HepG2 (cell line): ENCODE measurements around the gene P2RX1. TPM values are rescaled to one million over a fixed set of nuclear protein-coding genes. Genes with fewer than 3 reads are reported as not detected.

Source experiments
- CHD4 ChIP-seq: fragments of 200-600 bp; sonication (generic); IDR thresholded peaks from 2 replicates; pipeline ENCODE4 v1.7.0; 2017; ENCODE audit warnings: mild to moderate bottlenecking, low read length, borderline replicate concordance
- EZH2 ChIP-seq: conservative IDR thresholded peaks from 2 replicates; pipeline ENCODE4 v1.6.1; 2012; ENCODE audit warnings: mild to moderate bottlenecking, low read depth, low read length, moderate library complexity
- FOXC1 ChIP-seq: sonication (generic); formaldehyde crosslinking; IDR thresholded peaks from 2 replicates; pipeline ENCODE4 v1.8.0; 2022; ENCODE audit warnings: mild to moderate bottlenecking, missing genetic modification reagents, borderline replicate concordance
- FOXK1 ChIP-seq: sonication (generic); formaldehyde crosslinking; IDR thresholded peaks from 2 replicates; pipeline ENCODE4 v1.4.0; 2020; ENCODE audit warnings: low read depth, missing genetic modification reagents, borderline replicate concordance
- GATA4 ChIP-seq: sonication (generic); IDR thresholded peaks from 2 replicates; pipeline ENCODE4 v1.6.1; 2016; ENCODE audit warnings: antibody characterized with exemption, low read depth, borderline replicate concordance
- HDAC1 ChIP-seq: sonication (generic); formaldehyde crosslinking; IDR thresholded peaks from 2 replicates; pipeline ENCODE4 v1.5.1; 2020; ENCODE audit warnings: mild to moderate bottlenecking, missing genetic modification reagents
- HES4 ChIP-seq: sonication (generic); formaldehyde crosslinking; IDR thresholded peaks from 2 replicates; pipeline ENCODE4 v1.9.0; 2021; ENCODE audit warnings: mild to moderate bottlenecking, missing genetic modification reagents, borderline replicate concordance
- KDM4B ChIP-seq: sonication (generic); formaldehyde crosslinking; IDR thresholded peaks from 2 replicates; pipeline ENCODE4 v1.4.0; 2020; ENCODE audit warnings: missing genetic modification reagents
- MAFK ChIP-seq, 2 experiments: IDR thresholded peaks in 1 of 2; conservative IDR thresholded peaks in 1 of 2; 2 replicates each; pipeline ENCODE4 v1.6.1; 2011; ENCODE audit warnings: improper control_type of control experiment in 2 of 2, low read length in 2 of 2
- MYC ChIP-seq: sonication (generic); formaldehyde crosslinking; IDR thresholded peaks from 2 replicates; pipeline ENCODE4 v1.9.0; 2021; ENCODE audit warnings: missing genetic modification reagents, borderline replicate concordance
- PCBP1 ChIP-seq: fragments of 200-400 bp; formaldehyde crosslinking; IDR thresholded peaks from 2 replicates; pipeline ENCODE4 v1.6.1; 2017; ENCODE audit warnings: mild to moderate bottlenecking, low read depth, low read length, borderline replicate concordance
- PHF8 ChIP-seq: sonication (generic); formaldehyde crosslinking; IDR thresholded peaks from 2 replicates; pipeline ENCODE4 v1.5.0; 2020; ENCODE audit warnings: missing genetic modification reagents
- RAD51 ChIP-seq: fragments of 450-650 bp; IDR thresholded peaks from 2 replicates; pipeline ENCODE4 v1.6.1; 2016; ENCODE audit warnings: borderline replicate concordance
- RCOR2 ChIP-seq: IDR thresholded peaks from 2 replicates; pipeline ENCODE4 v1.6.1; 2016; ENCODE audit warnings: missing biosample characterization, missing genetic modification reagents
- SIX1 ChIP-seq: sonication (generic); formaldehyde crosslinking; IDR thresholded peaks from 2 replicates; pipeline ENCODE4 v1.4.0; 2020; ENCODE audit warnings: missing genetic modification reagents, borderline replicate concordance
- SOX6 ChIP-seq, 2 experiments: fragments of 450-650 bp in 1 of 2; sonication (generic) in 1 of 2; formaldehyde crosslinking in 1 of 2; IDR thresholded peaks; 2 replicates each; pipeline versions ENCODE4 v1.4.0 to v1.6.1; 2017 to 2020; ENCODE audit warnings: antibody characterized with exemption in 1 of 2, mild to moderate bottlenecking in 1 of 2, missing genetic modification reagents in 1 of 2
- TAF1 ChIP-seq: sonication (generic); formaldehyde crosslinking; IDR thresholded peaks from 2 replicates; pipeline ENCODE4 v1.4.0; 2020; ENCODE audit warnings: missing genetic modification reagents
- XRCC5 ChIP-seq: fragments of 200-400 bp; formaldehyde crosslinking; optimal IDR thresholded peaks from 2 replicates; pipeline ENCODE3; 2017; ENCODE audit warnings: mild to moderate bottlenecking, low read length
- ZBTB7A ChIP-seq: sonication (generic); formaldehyde crosslinking; IDR thresholded peaks from 2 replicates; pipeline ENCODE4 v1.8.0; 2022; ENCODE audit warnings: mild to moderate bottlenecking, missing genetic modification reagents
- ZFYVE20 ChIP-seq: sonication (generic); formaldehyde crosslinking; IDR thresholded peaks from 2 replicates; pipeline ENCODE4 v1.8.0; 2023; ENCODE audit warnings: low read depth, mild to moderate bottlenecking, moderate library complexity, missing genetic modification reagents, borderline replicate concordance
- ZNF335 ChIP-seq: sonication (generic); formaldehyde crosslinking; IDR thresholded peaks from 2 replicates; pipeline ENCODE4 v1.4.0; 2020; ENCODE audit warnings: missing genetic modification reagents
- ZNF644 ChIP-seq: IDR thresholded peaks from 2 replicates; pipeline ENCODE4 v1.6.1; 2016; ENCODE audit warnings: low read depth
- ZNF768 ChIP-seq: sonication (generic); formaldehyde crosslinking; IDR thresholded peaks from 2 replicates; pipeline ENCODE4 v1.4.0; 2020; ENCODE audit warnings: missing genetic modification reagents
- ZNF800 ChIP-seq: sonication (generic); formaldehyde crosslinking; IDR thresholded peaks from 2 replicates; pipeline ENCODE4 v1.4.0; 2020; ENCODE audit warnings: missing genetic modification reagents
- polyA plus RNA-seq, 8 experiments: library from polyadenylated mRNA; depleted of rRNA in 3 of 8; stranded (reverse) in 7 of 8; unstranded in 1 of 8; fragments of >200 nt; fragmentation: Illumina TruSeq in 4 of 8; extraction: Trizol in 4 of 8; gene quantifications; 2 replicates each; pipeline versions ENCODE4 v1.2.1 to v1.2.3, GENCODE V29; 2011 to 2016; ENCODE audit warnings: low read depth in 4 of 8, missing spikeins in 1 of 8, mixed read lengths in 1 of 8; ENCODE audit not compliant: insufficient read depth in 1 of 8
- total RNA-seq, 5 experiments: library from RNA; depleted of rRNA; stranded (reverse); fragments of >200 nt; fragmentation: Illumina TruSeq; extraction: Trizol; gene quantifications; 2 replicates each; pipeline ENCODE4 v1.2.3, GENCODE V29; 2016; ENCODE audit warnings: low read depth in 1 of 5
- TF ChIP-seq, protein P1 (sequence below): sonication (generic); formaldehyde crosslinking; IDR thresholded peaks from 2 replicates; pipeline ENCODE4 v1.4.0; 2020; ENCODE audit warnings: mild to moderate bottlenecking, missing genetic modification reagents
- TF ChIP-seq, protein P2 (sequence below): sonication (generic); formaldehyde crosslinking; IDR thresholded peaks from 2 replicates; pipeline ENCODE4 v1.4.0; 2020; ENCODE audit warnings: missing genetic modification reagents
- TF ChIP-seq, protein P3 (sequence below): sonication (generic); formaldehyde crosslinking; IDR thresholded peaks from 2 replicates; pipeline ENCODE4 v1.4.0; 2020; ENCODE audit warnings: mild to moderate bottlenecking, low read depth, missing genetic modification reagents

P2RX1 gene
- total and polyA plus RNA-seq, 2 of the 13 experiments (the other 11 are each of a cell fraction or from before 2014, with no cell fraction given), result 0.04 to 0.50 TPM

DNA sequence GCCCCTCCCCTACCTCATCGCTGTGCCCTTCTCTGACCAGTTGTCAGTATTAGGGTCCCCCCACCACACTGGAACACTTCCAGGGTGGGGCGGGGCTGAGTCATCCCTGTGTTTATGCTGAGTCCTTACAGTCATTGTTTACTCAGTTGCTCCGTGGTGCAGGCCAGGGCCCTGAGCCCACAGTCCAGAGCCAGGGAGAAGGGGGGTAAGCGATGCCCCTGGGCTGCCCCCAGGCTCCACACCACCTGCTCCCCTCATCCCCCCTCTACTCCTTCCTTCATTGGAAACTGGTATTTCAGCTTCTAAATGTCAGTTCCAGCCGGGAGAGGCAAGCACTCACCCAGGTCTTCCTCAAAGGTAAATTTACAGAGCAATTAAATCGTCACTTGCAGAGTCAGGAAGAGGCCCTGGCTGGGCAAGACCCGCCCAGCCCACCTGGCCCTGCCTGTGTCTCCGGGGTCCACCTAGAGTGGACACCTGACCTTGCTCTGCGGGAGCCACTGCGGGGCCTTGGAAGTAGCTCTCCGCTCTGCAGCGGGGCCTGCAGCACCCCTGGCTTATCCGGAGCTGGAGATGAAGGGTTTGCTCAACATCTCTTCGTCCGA is 43.1 kb upstream of the P2RX1 start (continued):
- TF ChIP-seq ZNF800 (CRISPR knock-in tag), result no peak
- TF ChIP-seq HDAC1 (CRISPR knock-in tag), result peak; percentile 42; the same call in 1 of the 2 replicates
- no peak for TF ChIP-seq ZBTB7A (CRISPR knock-in tag)
- no peak for TF ChIP-seq MYC (CRISPR knock-in tag)
- no peak for TF ChIP-seq KDM4B (CRISPR knock-in tag)
- TF ChIP-seq, protein P1, sequence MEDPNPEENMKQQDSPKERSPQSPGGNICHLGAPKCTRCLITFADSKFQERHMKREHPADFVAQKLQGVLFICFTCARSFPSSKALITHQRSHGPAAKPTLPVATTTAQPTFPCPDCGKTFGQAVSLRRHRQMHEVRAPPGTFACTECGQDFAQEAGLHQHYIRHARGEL, result no peak
- no peak for TF ChIP-seq PCBP1
- TF ChIP-seq GATA4, result no peak
- TF ChIP-seq XRCC5, result peak; percentile 70
- no peak for TF ChIP-seq EZH2
- no peak for TF ChIP-seq SOX6 (IDR thresholded peaks at IDR 0.05)
- peak; percentile 19; the same call in 1 of the 2 replicates for TF ChIP-seq SOX6 (CRISPR knock-in tag; IDR thresholded peaks at IDR 0.05)
- TF ChIP-seq, protein P2, sequence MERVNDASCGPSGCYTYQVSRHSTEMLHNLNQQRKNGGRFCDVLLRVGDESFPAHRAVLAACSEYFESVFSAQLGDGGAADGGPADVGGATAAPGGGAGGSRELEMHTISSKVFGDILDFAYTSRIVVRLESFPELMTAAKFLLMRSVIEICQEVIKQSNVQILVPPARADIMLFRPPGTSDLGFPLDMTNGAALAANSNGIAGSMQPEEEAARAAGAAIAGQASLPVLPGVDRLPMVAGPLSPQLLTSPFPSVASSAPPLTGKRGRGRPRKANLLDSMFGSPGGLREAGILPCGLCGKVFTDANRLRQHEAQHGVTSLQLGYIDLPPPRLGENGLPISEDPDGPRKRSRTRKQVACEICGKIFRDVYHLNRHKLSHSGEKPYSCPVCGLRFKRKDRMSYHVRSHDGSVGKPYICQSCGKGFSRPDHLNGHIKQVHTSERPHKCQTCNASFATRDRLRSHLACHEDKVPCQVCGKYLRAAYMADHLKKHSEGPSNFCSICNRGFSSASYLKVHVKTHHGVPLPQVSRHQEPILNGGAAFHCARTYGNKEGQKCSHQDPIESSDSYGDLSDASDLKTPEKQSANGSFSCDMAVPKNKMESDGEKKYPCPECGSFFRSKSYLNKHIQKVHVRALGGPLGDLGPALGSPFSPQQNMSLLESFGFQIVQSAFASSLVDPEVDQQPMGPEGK, result peak; percentile 92
- TF ChIP-seq ZFYVE20, result no peak
- TF ChIP-seq FOXC1 (CRISPR knock-in tag), result no peak
- TF ChIP-seq RCOR2 (CRISPR knock-in tag), result no peak
- TF ChIP-seq HES4 (CRISPR knock-in tag), result no peak
- no peak for TF ChIP-seq RAD51
- TF ChIP-seq TAF1 (CRISPR knock-in tag), result no peak
- TF ChIP-seq FOXK1 (CRISPR knock-in tag), result peak; percentile 67; the same call in 1 of the 2 replicates
- no peak for TF ChIP-seq ZNF768
- no peak for TF ChIP-seq ZNF644 (CRISPR knock-in tag)
- no peak for TF ChIP-seq PHF8
- TF ChIP-seq, protein P3, sequence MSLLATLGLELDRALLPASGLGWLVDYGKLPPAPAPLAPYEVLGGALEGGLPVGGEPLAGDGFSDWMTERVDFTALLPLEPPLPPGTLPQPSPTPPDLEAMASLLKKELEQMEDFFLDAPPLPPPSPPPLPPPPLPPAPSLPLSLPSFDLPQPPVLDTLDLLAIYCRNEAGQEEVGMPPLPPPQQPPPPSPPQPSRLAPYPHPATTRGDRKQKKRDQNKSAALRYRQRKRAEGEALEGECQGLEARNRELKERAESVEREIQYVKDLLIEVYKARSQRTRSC (CRISPR knock-in tag), result no peak
- peak; percentile 31 to 59; a peak in 2 of 4 replicates for TF ChIP-seq MAFK (conservative IDR thresholded peaks at IDR 0.05 in 1 of 2, IDR thresholded peaks at IDR 0.05 in 1 of 2; ENCODE audit: low read length in 2 of 2)
- no peak for TF ChIP-seq CHD4
- no peak for TF ChIP-seq SIX1 (CRISPR knock-in tag)
- TF ChIP-seq ZNF335 (CRISPR knock-in tag), result no peak
